Lung (tissue), 12 donors: ENCODE data around the gene TMX1. TPM values are rescaled to one million over a fixed set of nuclear protein-coding genes. Genes with fewer than 3 reads are reported as not detected.

ENCODE experiments used
- ATAC-seq: fragments of 200-7000 bp; cut with Tn5 transposase; one replicate; pipeline ENCODE4 v1.9.1; 2020; ENCODE audit warnings: moderate number of reproducible peaks; ENCODE audit not compliant: insufficient read depth, low FRiP score
- DNase-seq, 3 donors: peaks; one replicate each; pipeline ENCODE4 v3.0.0-alpha.2; 2013 to 2017
- H3K27ac ChIP-seq, 2 donors: one replicate each; pipeline ENCODE4 v1.5.1; 2013; ENCODE audit warnings: mild to moderate bottlenecking in 2 of 2, moderate library complexity in 2 of 2, control low read depth in 1 of 2, inconsistent platforms in 1 of 2, low read depth in 1 of 2, low read length in 1 of 2
- H3K27me3 ChIP-seq, 3 donors: one replicate each; pipeline ENCODE4 v1.5.1; 2013; ENCODE audit warnings: low read length in 2 of 3; ENCODE audit not compliant: control insufficient read depth in 3 of 3, insufficient read depth in 3 of 3
- H3K36me3 ChIP-seq, 4 donors: one replicate each; pipeline ENCODE4 v1.5.1; 2013; ENCODE audit warnings: low read length in 4 of 4, mild to moderate bottlenecking in 1 of 4, moderate library complexity in 1 of 4; ENCODE audit not compliant: control insufficient read depth in 4 of 4, insufficient read depth in 4 of 4
- H3K4me1 ChIP-seq, 5 donors: one replicate each; pipeline ENCODE4 v1.5.1; 2013; ENCODE audit warnings: low read length in 5 of 5, mild to moderate bottlenecking in 2 of 5, moderate library complexity in 1 of 5; ENCODE audit not compliant: control insufficient read depth in 5 of 5, insufficient read depth in 5 of 5
- H3K4me3 ChIP-seq: one replicate; pipeline ENCODE4 v1.5.1; 2013; ENCODE audit warnings: mild to moderate bottlenecking, control low read depth, moderate library complexity
- H3K9ac ChIP-seq, 2 donors: one replicate each; pipeline ENCODE4 v1.5.1; 2013; ENCODE audit warnings: low read length in 2 of 2, control low read depth in 1 of 2; ENCODE audit not compliant: insufficient read depth in 1 of 2
- H3K9me3 ChIP-seq, 4 donors: one replicate each; pipeline ENCODE4 v1.5.1; 2013; ENCODE audit warnings: low read length in 3 of 4, mild to moderate bottlenecking in 1 of 4, moderate library complexity in 1 of 4; ENCODE audit not compliant: control insufficient read depth in 4 of 4, insufficient read depth in 3 of 4
- WGBS, 2 donors: extraction: QIAGEN DNeasy Blood & Tissue Kit; methylation state at CpG; one replicate each; pipeline ENCODE4 v1.1.7; 2013; 5-methylcytosine and 5-hydroxymethylcytosine counted together
- polyA plus RNA-seq, 2 donors: library from polyadenylated mRNA; stranded (reverse); fragments of 200-250 nt; gene quantifications; one replicate each; pipeline ENCODE4 v1.2.1, GENCODE V29; 2013
- total RNA-seq, 2 donors: library from RNA; depleted of rRNA in 1 of 2; stranded (reverse); fragments of >200 nt in 1 of 2; gene quantifications; one replicate each; pipeline ENCODE4 v1.2.1, GENCODE V29; 2014 to 2021
- TF ChIP-seq, protein P1 (sequence below): IDR thresholded peaks from 2 replicates; pipeline ENCODE4 v1.5.1; 2012; ENCODE audit warnings: mild to moderate bottlenecking; ENCODE audit errors: control extremely low read depth, extremely low read depth
- donor health status: control.
- donor health status: control.
- donor health status: Bipolar disorder and iron deficiency.
- donor health status: healthy.
- donor health status: DM: yes; HTN: yes; CAD: no.

TMX1 gene
- total and polyA plus RNA-seq, 4 donors: 6.8 to 31.7 (median 26.3) TPM

DNA sequence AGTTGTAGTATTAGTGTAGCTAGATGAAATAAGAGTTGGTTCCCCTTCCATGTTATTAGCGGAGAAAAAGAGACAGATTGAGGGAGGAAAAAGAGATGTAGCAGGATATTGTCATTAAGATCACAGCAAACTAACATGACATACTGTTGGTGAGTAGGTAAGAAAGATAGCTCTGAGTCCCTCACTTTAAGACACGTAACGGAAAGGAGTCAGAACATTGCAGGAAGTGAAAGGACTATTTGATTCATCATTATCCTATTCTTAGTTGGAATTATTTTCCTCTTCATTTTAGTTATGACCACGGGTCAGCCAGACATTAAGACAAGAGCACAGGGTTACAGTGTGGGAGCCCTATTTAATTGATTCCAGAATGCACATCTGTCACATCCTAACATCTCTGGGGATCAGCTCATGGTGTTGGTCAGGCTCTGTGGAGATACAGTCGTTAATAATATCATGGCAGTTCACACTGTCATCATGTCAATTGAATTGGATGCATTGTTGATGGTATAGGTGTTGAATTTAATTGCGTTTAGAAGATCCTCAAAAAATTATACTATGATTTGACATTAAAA is 55.0 kb downstream of the TMX1 start:
- ATAC-seq (no peak), DNase-seq (no peak)
- Histone ChIP-seq H3K27me3 (no peaks in the 10 kb centered on the region), H3K27ac (no peak overlapping the region), H3K4me3 (no peak overlapping the region), H3K9ac (no peak overlapping the region), H3K36me3 (no peaks in the 10 kb centered on the region), H3K9me3 (no peaks in the 10 kb centered on the region), H3K4me1 (peaks cover 0 to 4% (median 0%) of the 10 kb centered on the region in 5 donors)
- WGBS, 2 donors: 76 to 92% methylated on average over 6 of the region's 6 CpGs
- TF ChIP-seq, protein P1, sequence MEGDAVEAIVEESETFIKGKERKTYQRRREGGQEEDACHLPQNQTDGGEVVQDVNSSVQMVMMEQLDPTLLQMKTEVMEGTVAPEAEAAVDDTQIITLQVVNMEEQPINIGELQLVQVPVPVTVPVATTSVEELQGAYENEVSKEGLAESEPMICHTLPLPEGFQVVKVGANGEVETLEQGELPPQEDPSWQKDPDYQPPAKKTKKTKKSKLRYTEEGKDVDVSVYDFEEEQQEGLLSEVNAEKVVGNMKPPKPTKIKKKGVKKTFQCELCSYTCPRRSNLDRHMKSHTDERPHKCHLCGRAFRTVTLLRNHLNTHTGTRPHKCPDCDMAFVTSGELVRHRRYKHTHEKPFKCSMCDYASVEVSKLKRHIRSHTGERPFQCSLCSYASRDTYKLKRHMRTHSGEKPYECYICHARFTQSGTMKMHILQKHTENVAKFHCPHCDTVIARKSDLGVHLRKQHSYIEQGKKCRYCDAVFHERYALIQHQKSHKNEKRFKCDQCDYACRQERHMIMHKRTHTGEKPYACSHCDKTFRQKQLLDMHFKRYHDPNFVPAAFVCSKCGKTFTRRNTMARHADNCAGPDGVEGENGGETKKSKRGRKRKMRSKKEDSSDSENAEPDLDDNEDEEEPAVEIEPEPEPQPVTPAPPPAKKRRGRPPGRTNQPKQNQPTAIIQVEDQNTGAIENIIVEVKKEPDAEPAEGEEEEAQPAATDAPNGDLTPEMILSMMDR: no peak

DNA sequence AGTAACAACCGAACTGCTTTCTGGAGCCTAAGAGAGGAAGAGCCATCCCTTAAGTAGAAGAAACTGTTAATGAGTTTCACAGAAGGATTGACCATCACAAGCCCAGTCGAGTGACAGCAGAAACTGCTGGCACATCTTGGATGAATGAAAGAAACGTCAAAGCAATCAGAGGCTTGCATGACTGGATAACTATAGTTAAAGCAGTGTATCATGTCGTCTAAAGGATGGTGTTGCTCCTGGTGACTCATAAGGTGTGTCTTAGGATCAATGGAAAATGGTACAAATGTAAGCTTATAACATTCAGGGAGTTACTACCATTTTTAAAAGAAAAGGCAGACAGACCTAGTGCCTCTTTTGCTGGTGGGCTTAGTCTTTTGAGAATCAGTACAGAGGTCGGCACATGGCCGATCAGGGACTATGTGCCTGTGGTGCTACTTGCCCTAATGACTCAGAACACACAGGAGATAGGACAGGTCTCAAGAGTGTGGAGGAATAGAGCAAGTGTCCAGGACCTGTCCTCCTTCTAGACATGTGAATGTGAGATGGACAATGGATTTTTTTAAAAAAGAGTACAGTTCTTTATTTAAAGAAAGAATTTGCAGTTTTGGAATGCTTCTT is 55.7 kb downstream of the TMX1 start:
- DNase-seq (no peak), ATAC-seq (no peak)
- H3K4me1 ChIP-seq: peaks cover 0 to 4% (median 0%) of the 10 kb centered on the region in 5 donors
- no peaks in the 10 kb centered on the region for H3K9me3 ChIP-seq
- no peak overlapping the region for H3K4me3 ChIP-seq
- H3K27me3 ChIP-seq: no peaks in the 10 kb centered on the region
- H3K27ac ChIP-seq: no peak overlapping the region
- TF ChIP-seq, protein P1: no peak
- H3K36me3 ChIP-seq: no peaks in the 10 kb centered on the region
- no peak overlapping the region for H3K9ac ChIP-seq
- WGBS, 2 donors: 91 to 92% methylated on average over 6 of the region's 6 CpGs

DNA sequence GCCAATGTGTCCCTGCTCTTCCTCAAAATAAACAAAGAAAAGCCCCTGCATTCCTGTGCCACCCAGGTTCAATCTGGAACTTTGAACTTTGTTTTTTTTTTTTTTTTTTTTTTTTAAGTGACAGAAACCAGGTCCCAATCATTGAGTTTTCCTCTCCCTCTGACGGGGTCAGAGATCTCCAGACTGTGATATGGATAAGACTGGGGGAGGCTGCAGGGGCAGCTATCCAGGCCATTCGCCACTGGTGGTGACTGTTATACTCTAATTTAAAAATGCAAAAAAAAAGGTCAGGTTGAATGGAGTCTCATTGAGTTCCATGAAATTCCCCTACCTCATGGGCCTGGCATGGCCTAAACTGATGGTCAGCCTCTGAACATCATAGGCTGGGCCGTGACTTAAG is 57.0 kb downstream of the TMX1 start:
- no peak for DNase-seq
- Histone ChIP-seq H3K9ac (no peak overlapping the region), H3K27ac (no peak overlapping the region), H3K4me3 (no peak overlapping the region), H3K9me3 (no peaks in the 10 kb centered on the region), H3K4me1 (peaks cover 0 to 4% (median 1%) of the 10 kb centered on the region in 5 donors), H3K27me3 (no peaks in the 10 kb centered on the region), H3K36me3 (no peaks in the 10 kb centered on the region)
- TF ChIP-seq, protein P1: no peak
- WGBS, 2 donors: 95 to 96% methylated on average over 3 of the region's 3 CpGs
- no peak for ATAC-seq
